ENCODE measurements around the gene ZNF236. TPM values are rescaled to one million over a fixed set of nuclear protein-coding genes. Genes with fewer than 3 reads are reported as not detected.

ZNF236 gene
- total RNA-seq, 6 experiments from 2014 or later: 3.8 to 7.6 (median 5.8) TPM

DNA sequence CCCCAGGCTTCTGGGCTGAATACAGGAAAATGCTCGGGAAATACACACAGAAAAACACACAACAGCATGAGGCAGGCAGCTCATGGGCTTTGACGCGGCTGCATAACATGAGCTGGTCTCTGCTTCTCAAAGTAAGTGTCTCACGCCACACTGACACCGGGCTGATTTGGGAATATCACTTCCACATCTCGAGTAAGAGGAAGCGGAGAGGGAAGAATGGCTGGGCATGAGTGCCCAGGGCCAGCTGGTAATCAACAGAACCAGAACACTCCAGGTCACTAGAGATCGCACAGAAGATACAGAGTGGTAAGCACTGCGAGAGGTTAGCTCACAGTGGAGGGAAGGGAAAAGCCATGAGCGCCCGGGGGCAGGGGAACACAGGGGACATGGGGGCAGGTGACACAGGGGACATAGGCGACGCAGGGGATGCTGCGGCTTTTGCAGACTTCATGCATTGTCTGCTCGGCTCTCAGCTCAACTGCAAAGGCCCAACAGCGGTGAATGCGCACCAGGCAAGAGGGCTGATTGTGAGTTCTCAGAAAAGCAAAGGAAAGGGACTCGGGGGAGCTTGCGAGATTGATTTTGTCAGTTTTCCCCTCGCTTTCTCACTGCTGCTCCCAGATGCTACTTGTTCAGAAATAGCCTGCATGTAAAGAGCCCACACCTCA, 168.8 kb downstream of the ZNF236 start:
- intact Hi-C loops (cut with DNase I): no loop called here
- 80% methylated on average over 19 of the region's 20 CpGs for WGBS (ENCODE audit: insufficient coverage, low coverage, low lambda C conversion rate, missing lambda C conversion rate)
- Histone ChIP-seq H3K27ac (no peak overlapping the region), H3K9me3 (no peaks in the 10 kb centered on the region), H3K36me3 (no peaks in the 10 kb centered on the region), H3K27me3 (no peaks in the 10 kb centered on the region), H3K4me1 (peaks cover 0 to 8% (median 0%) of the 10 kb centered on the region in 4 donors), H3K4me3 (no peak overlapping the region)
- peak in 3 of 4 donors; percentile 17 to 26 (median 17) for ATAC-seq
- TF ChIP-seq CTCF (IDR thresholded peaks at IDR 0.05) (no peak), POLR2A (IDR thresholded peaks at IDR 0.05) (no peak)
- DNase-seq: peak in 2 of 3 donors; percentile 28 to 35

DNA sequence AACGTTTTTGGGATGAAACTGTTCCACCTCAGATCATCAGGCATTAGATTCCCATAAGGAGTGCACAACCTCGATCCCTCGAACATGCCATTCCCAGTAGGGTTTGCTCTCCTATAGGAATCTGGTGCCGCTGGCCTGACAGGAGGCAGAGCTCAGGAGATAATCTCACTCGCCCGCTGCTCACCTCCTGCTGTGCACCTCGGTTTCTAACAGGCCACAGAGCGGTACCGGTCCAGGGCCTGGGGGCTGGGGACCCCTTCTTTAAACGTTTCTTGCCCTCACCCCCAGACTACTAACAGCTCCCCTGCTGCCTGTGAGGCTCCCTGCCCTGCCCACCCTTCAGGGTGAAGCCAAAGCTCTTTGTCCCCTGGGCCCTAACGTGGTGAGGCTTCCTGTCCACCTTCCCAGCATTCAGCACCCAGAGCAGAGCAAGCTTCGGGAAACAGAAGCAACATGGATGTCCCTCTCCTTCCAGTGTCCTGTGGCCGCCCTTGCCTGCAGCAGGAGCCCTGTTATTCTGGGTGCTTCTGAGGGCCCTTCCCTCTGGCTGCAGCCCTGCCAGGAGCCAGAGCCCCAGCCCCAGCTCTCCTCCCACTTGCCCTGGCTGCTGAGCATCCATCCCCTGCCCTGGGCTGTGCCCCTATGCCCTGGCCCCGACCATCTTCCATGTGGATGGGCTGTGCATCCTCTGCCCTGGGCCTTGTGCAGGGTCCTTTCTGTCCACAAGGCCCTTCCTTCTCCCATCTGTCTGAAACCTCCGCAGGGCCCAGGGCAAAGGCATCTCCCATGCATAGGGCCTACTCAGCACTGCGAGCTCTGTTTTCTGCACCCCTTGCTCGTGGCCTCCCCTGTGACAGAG, 170.1 kb downstream of the ZNF236 start:
- ATAC-seq: no peak
- no peaks in the 10 kb centered on the region for H3K9me3 ChIP-seq
- no peaks in the 10 kb centered on the region for H3K36me3 ChIP-seq
- H3K4me3 ChIP-seq: no peak overlapping the region
- WGBS (ENCODE audit: insufficient coverage, low coverage, low lambda C conversion rate, missing lambda C conversion rate): 70% methylated on average over 3 of the region's 17 CpGs
- DNase-seq: peak in 2 of 3 donors; percentile 29 to 33
- no peaks in the 10 kb centered on the region for H3K27me3 ChIP-seq
- intact Hi-C loops (cut with DNase I): no loop called here
- TF ChIP-seq CTCF (IDR thresholded peaks at IDR 0.05): no peak
- no peak for TF ChIP-seq POLR2A (IDR thresholded peaks at IDR 0.05)
- peaks cover 0 to 8% (median 0%) of the 10 kb centered on the region in 4 donors for H3K4me1 ChIP-seq
- no peak overlapping the region for H3K27ac ChIP-seq

DNA sequence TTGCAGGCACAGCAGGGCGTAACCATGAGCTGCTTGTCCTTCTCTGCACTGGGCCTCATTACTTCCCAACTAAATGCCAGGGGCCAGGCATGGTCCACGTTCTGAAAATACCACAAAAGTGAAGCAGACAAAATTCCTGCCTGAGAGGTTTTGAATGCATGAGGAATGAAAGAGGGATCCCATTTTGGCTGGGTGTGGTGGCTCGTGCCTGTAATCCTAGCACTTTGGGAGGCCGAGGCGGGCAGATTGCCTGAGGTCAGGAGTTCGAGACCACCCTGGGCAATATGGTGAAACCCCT, 170.7 kb downstream of the ZNF236 start:
- ATAC-seq (no peak), DNase-seq (no peak)
- TF ChIP-seq POLR2A (IDR thresholded peaks at IDR 0.05): no peak
- no peaks in the 10 kb centered on the region for H3K9me3 ChIP-seq
- H3K4me1 ChIP-seq: peaks cover 0 to 8% (median 0%) of the 10 kb centered on the region in 4 donors
- 86% methylated on average over 4 of the region's 6 CpGs for WGBS (ENCODE audit: insufficient coverage, low coverage, low lambda C conversion rate, missing lambda C conversion rate)
- H3K27ac ChIP-seq: no peak overlapping the region
- H3K4me3 ChIP-seq: no peak overlapping the region
- intact Hi-C loops (cut with DNase I): no loop called here
- no peaks in the 10 kb centered on the region for H3K36me3 ChIP-seq
- H3K27me3 ChIP-seq: no peaks in the 10 kb centered on the region

GRCh38 chr18:76993573-76993972, 171.2 kb downstream of the ZNF236 start:
- intact Hi-C loops (cut with DNase I): no loop called here
- Histone ChIP-seq H3K9me3 (no peaks in the 10 kb centered on the region), H3K4me3 (no peak overlapping the region), H3K36me3 (no peaks in the 10 kb centered on the region), H3K27me3 (no peaks in the 10 kb centered on the region), H3K4me1 (peaks cover 0 to 8% (median 0%) of the 10 kb centered on the region in 4 donors), H3K27ac (no peak overlapping the region)
- 94% methylated on average over 11 of the region's 11 CpGs for WGBS (ENCODE audit: insufficient coverage, low coverage, low lambda C conversion rate, missing lambda C conversion rate)
- DNase-seq (no peak), ATAC-seq (no peak)
- TF ChIP-seq CTCF (IDR thresholded peaks at IDR 0.05) (no peak), POLR2A (IDR thresholded peaks at IDR 0.05) (no peak)

GRCh38 chr18:76994086-76994654, 171.8 kb downstream of the ZNF236 start:
- no peaks in the 10 kb centered on the region for H3K36me3 ChIP-seq
- intact Hi-C loops (cut with DNase I): no loop called here
- H3K4me1 ChIP-seq: peaks cover 0 to 8% (median 0%) of the 10 kb centered on the region in 4 donors
- WGBS (ENCODE audit: insufficient coverage, low coverage, low lambda C conversion rate, missing lambda C conversion rate): 55% methylated on average over 8 of the region's 8 CpGs
- H3K4me3 ChIP-seq: no peak overlapping the region
- no peak for TF ChIP-seq POLR2A (IDR thresholded peaks at IDR 0.05)
- TF ChIP-seq CTCF (IDR thresholded peaks at IDR 0.05): no peak
- H3K27ac ChIP-seq: no peak overlapping the region
- ATAC-seq: peak in 3 of 4 donors; percentile 30 to 63 (median 51)
- no peaks in the 10 kb centered on the region for H3K9me3 ChIP-seq
- no peaks in the 10 kb centered on the region for H3K27me3 ChIP-seq
- no peak for DNase-seq
